ENCODE results near the gene FLRT1.

- no peak for TF ChIP-seq CTCF (IDR thresholded peaks at IDR 0.05)
- TF ChIP-seq EZH2phosphoT487 (IDR thresholded peaks at IDR 0.05): no peak
These were observed 10.5 kb upstream of the FLRT1 start for GRCh38 chr11:64025205-64025604.

Data from neural progenitor cell (in vitro differentiated cells).